ENCODE data around the gene GPR137B.

DNA sequence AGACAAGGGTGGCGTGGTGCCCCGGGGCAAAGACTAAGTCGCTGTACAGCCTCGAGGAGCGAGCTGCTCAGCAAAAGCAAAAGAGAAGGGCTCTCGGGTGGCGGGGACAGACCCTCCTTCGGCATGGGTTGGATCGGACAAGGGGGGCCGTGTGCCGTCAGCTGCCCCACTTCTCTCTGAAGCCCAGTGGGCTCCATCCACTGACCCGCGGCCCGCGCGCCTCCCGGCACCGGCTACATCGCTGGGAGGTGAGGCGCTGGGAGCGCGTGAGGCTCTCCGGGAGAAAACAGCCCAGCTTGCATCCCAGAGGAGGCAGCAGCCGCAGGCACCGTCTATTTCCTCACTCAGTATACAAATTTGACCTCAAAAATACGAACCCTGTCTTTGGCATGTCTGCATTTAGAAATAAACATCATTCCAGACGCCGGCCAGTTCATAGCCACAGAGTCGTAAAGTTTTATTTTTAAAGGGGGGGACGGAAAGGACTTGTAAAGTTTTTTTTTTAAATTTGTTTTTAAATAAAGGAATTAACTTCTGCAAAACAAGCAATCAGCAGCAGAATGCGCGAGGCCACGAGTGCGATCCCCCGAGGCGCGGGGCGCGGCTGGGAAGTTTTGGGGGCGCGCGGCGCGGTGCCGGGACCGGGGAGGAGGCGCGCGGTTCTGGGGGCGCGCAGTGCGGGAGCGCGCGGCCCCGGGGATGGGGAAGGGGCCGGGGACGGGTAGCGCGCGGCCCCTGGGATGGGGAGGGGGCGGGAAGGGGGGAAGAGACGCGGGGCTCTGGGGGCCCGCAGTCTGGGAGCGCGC lies 689 bp upstream of the GPR137B start:
- TF ChIP-seq POLR2A (IDR thresholded peaks at IDR 0.05) (no peak), CTCF (IDR thresholded peaks at IDR 0.05) (no peak)
